GM19438 (cell line): ENCODE results near the gene SVIL.
"Not testable (repeated sequence)": the region's sequence is repeated elsewhere in the genome, so short reads cannot be mapped to it uniquely, and the experiment has no call there.

ENCODE experiments used
- ATAC-seq: cut with Tn5 transposase; IDR thresholded peaks from one replicate; pipeline ENCODE4 v1.9.1; 2021; ENCODE audit warnings: low read depth; ENCODE audit not compliant: unreplicated experiment

Gene SVIL

DNA sequence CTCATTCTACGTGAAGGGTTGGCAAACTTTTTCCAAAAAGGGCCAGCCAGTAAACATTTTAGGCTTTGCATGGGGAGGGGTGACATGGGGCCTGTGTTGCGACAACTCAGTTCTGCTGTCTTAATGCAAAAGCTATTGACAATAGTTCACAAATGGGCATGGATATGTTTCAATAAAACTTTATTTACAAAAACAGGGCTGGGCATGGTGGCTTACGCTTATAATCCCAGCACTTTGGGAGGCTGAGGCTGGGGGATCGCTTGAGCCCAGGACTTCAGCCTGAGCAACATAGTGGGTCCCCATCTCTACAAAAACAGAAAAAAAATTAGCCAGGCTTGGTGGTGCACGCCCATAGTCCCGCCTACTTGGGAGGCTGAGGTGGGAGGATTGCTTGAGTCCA is 141.1 kb downstream of the SVIL start:
- ATAC-seq, result no peak

DNA sequence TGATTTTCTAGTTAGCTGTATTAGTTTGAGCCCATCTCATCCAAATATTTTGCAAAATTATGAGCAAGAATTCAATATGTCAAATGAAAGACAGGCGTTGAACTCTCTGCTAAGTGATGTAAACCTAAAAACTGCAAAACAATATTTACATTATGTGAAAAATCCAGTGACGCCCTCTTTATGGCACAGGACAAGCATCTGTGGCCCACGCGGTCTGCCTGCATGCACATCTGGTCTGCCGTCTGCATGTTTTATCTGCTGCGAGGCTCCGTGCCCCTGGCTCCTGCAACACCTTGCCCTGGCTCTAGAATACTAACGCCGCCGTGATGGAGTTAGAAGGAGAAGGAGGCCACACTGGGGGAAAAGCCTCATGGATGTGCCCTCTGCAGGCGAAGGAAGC is 142.0 kb downstream of the SVIL start:
- ATAC-seq, result no peak

DNA sequence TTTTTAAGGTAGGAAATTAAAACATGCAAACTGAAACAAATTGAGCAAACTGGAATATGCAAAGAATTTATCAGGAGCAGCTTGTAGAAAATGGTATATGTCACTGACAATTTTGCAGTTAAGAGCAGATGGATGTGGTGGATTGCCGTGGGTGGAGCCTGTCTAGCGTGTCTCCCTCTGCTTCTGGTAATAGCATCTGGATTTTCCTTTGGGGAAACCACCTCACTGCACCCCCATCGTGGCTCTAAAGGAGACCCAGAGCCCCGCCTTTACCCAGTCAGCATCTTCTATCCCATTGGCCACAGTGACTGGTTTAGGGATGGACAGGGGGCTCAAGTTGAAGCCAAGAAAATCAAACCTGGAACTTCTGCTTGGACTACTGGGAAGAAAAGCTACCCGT is 142.9 kb downstream of the SVIL start:
- no peak for ATAC-seq

DNA sequence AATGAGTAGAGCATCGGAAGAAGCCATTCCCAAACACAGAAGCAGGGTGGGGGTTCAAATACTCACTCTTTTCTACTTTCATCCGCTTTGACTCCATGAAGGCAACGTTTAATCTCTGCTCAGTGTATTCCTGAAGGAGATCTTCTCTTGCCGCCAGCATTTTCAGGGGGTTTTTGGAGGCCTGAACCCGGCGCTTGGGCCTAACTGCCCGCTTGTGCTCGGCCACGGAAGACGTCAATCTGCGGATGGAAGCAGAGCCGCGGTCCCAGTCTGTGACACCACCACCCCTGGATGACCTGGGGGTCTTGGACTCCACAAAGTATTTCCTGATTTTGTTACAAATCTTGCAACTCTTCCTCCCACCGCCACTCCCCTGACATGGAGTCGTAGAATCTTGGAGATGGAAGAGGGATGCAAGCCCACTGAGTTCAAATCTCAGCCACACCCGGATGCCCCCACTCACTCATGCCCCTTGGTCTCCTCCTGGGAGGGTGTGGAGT is 143.9 kb downstream of the SVIL start:
- ATAC-seq, result not testable (repeated sequence)

DNA sequence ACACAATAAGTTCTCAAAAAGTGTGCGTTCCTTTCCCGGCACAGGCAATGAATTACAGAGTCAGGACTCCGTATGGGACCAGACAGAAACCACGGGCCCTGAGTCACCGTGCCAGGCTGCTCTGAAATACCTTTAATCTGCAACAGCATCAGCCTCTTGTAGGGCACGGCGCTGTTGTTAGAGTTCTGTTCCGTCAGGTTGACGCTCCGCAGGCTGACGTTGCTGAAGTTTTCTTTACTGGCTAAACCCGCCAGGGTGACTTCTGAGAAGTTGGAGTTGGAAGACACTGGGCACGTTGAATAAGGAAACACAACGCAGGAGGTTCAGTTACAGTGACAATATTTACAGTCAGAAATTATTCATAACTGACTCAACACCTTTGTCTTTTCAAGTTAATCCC is 146.3 kb downstream of the SVIL start:
- not testable (repeated sequence) for ATAC-seq

DNA sequence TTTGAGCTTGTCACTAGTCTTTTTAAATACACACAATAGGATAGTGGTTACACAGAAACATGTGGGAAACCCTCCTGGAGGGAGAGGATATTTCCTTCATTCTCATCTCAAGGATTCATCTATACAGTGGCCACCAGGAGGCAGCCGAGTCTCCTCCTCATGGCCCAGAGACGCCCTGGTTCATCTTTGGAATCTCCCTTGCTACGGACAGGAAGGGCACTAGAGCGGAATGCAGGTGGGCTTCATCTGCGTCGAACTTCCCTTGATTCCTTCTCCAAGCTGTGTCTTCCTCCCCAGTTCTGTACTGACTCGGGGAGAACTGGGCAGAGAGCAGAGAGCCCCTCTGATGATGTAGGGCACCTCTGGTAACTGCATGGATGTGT is 146.9 kb downstream of the SVIL start:
- not testable (repeated sequence) for ATAC-seq

DNA sequence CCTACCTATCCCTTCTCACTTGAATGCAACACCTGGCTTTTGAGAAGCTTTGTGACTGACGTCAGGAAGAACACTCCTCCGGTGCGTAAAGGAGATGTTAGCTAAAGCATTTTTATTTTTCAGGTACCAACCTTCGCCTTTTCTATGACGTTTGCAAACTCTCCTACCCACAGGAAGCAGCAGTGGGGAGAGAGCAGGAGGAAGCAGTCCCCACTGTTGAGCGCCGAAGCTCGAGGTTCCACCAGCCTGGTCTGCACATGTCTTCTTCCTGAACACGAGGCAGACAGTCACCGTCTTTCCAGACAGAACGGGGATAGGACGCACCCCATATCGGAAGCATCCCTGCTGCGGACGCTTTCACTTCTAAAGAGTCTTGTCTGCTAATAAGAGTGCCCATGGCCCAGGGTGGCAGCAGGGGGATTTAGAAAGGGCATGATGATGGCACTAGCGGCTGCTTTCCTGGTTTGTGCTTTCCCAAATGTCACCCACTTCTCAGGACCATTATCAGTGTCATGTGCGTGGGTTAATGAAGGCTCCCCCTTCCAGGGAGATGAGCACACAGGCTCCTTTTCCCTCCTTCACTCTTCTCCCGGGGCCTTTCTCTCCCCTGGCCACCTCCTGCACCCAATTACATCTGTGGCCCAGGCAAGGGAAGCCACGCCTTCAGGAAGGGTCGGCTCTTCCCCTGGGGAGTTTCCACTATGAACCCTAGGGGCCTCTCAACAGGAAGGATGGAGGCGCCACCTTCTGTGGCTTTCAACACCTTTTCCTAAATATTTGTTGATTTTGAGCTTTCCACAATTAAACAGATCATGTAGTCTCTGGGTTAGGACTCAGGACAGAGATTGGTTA is 147.5 kb downstream of the SVIL start:
- ATAC-seq, result not testable (repeated sequence)

DNA sequence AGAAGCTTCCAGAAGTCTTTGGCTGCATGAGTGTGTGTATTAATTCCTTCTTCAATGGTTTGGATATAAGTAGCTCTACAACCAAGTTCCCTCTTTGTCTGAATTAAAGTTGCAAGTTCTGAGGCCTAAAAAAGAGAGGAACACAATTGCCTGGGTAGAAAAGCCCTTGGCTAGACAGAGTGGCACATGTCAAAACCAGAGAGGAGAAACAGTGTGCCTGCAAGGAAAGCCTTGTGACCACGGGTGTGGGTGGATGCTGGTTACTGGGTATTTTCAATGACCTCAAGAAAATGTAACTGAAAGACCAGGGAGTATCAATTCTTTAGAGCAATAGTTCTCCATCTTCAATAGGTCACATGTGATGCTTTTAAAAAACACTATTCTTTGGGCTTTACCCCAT is 148.3 kb downstream of the SVIL start:
- ATAC-seq, result no peak

DNA sequence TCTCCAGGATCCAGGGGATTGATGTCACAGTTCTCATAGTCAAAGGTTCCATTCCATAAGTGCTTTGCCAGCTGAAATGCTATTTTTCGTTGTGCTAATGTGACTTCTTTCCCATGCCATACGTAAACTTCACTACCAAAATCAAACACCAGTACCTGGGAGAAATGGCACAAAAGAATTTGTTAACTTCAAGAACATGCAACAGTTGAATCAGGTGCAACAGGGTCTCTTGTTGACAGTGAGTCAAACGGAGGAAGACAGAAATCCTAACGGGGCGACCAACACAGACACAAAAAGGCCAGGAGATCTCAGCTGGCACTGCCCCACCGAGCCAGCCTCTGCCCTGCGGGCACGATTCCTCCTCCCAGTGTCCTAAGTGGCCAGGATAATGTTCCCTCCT is 150.1 kb downstream of the SVIL start:
- not testable (repeated sequence) for ATAC-seq

DNA sequence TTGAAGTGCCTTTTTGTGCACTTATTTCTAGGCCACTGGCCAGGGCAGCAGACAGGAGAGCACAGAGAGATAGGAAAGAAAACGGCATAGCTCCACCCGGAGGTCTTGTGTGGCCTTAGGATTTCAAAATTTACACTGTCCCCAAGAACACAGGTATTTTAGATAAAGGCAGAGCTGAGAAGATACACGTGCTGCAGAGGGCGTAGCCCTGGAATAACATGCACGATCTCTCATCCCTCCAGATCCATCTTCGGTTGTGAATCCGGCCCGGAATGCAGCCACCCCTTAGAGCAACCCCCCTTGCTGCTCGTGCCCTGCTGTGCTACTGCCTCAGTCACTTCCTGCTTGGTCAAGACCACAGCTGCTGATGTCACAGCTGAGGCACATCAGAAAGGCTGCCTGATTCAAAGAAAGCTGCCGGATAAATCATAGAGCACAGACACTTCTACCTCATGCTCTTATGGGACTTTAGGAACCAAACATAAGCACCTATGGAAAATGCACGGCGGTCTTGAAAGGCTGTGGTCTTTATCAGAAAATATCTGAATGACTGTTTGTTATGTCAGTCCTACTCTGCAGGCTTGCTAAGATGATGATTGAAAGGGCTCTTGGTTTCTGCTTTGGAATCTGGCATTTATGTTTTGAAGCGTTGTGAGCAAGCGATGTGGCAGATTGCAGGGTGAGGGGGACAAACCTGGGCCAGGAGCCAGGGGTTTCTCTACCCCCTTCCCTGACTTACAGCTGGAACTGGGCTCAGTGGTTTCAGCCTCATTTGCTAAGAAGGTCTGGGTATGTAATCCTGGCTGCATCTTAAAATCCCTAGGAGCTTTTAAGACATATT is 152.0 kb downstream of the SVIL start:
- no peak for ATAC-seq

DNA sequence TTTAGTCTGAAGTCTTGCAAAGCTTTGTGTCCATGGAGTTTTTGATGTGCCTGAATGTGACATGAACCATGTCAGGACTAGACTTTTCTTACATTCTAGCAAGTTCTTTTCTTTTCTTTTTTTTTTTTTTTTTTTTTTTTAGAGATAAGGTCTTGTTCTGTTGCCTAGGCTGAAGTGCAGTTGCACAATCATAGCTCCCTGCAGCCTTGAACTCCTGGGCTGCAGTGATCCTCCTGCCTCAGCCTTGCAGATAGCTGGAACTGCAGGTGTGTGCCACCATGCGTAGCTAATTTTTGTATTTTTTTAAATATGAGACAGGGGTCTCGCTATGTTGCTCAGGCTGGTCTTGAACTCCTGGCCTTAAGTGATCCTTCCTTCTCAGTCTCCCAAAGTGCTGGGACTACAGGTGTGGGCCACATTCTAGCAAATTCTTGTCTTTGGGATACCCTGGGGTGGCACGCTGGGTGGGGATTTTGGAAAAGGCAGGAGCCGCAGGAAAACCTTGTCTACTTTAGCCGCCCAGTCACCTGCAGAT is 152.8 kb downstream of the SVIL start:
- ATAC-seq, result no peak

DNA sequence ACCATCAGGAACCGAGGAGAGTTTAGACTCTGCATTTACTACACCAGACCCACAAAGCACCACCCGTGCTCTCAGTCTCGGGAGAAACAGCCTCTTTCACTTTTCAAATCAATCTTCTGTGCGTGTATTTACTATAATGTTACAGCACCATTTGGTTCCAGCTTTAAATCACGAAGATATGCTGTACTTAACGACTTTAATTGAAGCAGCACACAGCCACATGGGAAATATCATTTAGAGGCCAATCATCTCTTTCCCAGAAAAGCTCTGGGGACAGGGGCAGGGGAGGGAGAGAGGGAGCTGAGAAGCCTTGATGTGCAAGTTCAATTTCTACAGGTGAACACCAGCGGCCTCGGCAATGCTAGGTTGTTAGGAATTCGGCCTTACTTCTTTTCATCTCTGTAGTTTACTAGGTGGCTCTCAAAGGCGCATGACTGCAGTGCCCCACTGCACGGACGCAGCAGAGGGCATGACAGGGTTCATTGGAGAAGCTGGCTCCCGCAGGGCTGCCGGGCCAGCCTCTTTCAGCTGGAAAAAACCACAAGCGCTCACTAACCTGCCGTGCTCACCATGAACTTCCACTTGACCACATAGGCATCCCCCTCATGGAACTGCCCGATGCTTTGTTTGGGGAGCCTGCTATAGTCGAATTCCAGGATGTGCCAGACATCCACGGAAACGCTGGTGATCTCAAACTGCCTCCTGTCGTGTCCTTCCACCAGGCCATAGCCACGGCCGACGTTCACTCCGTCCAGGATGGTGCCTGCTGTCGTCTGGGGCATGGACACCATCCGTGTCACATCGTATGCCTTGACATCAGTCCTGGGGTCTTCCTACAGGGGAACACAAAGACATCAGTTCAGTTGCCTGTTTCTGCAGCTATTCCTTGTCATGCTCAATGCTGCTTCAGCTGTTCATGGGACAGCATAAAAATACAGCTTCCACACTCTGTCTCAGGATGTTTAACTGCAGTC is 154.5 kb downstream of the SVIL start:
- no peak for ATAC-seq

DNA sequence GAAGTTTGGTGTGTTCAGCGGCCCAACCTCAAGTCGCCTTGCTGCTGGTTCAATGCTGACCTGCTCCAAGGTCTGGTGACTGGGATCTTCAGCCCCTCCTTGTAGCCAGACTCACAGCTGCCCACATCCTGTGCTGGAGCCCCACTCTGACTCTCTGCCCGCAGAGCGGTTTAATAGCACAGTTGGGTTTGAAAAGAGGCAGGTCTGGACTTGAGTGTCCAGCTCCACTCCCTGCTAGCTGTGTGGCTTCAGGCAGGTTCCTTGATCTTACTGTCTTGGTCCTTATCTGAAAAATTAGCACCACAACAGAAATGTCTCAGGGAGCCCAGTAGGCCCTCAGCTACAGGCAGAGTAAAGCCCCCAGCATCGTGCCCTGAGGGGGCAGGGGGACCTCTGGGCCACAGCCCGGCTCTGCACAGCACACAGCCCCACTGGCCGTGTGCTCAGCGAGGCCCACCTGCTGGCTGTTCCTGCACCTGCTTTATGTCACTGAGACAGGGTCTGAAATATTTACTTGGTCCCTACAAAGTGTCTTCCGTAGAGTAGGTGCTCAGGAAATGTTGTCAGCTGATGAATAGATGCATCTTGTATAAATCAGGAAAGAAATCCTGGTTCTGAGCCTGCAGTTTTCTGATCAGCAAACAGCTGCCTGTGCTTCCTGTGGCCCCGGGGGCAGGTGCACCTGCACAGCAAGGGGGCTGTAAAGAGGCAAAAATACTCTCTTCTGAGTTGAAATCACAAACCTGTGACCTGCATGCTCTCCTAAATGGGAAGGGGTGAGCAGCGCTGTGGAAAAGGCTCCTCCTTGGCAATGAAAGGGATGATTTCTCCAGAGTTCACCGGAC is 155.5 kb downstream of the SVIL start:
- ATAC-seq, result no peak

DNA sequence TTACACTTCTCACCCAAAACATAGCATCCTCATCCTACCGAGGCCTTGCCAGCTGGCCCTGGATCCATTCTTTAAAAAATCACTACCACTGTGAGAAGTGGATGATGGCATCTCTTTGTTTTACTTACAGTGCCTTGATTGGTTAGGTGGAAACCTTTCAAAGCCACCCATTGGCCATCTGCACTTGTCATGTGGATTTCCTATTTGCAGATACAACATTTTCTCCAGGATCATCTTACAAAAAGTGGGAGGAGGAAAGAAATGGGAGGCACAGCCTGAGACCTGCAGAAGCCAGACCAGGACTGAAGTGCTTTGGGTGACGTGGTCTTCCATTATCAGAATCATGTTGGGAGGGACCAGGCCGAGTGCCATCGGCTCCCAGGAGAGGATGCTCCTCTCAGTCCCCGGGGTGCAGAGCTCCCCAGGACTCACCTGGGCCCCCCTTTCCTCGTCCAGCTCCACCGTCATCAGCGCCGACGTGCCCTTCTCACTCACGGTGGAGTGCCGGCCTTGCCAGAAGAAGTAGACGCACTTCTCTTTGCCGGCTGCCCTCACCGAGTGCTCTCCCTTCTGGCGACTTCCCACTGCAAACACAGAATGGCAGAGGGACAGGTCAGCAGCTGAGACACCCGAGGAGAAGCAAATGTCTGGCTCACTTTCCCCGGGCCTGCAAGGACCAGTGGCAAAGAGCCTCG is 161.2 kb downstream of the SVIL start:
- no peak for ATAC-seq

DNA sequence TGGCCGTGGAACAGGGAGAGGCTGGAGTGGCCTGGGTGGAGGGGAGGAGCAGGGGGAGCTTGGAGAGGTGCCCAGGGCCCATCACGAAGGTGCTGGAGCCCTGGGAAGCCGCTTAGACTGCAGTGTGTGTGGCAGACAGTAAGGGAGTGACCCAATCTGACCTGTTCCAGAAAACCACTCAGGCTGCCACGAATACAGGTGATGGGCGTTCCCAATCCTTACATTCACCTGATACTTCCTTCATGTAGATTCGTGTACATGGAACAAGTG is 161.7 kb downstream of the SVIL start:
- no peak for ATAC-seq

DNA sequence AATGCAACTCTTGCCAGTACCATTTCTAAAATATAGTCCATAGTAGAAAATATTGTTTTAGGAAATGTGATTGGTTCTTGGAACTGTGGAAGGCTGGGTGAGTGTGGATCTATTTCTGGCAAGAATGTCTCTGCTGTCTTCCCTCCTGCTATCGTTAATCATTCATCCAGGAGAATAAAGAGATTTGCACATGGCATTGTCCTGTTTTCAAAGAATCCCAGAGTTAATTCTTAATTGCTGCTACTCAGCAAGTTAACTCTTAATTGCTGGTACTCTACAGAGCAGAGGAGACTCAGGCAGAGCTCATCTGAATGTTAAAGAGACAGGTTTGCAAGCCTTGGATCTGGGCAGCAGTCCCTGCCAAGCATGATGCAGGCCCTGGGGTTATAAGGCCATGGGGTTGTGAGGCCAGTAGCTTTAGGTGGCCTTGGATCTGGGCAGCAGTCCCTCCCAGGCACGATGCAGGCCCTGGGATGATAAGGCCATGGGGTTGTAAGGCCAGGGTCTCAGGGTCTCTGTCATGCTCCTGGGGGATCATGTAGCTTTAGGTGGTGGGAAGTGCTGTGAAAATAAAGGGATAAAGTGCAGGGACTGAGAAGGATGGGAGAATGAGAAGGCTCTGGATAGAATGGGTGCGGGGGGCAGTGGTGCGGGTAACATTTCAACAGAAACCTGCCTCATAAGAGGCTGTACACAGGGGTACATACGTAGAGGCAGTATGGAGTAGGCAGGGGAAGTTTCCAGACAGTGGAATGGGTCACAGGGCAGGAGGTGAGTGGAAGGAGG is 162.3 kb downstream of the SVIL start:
- ATAC-seq, result no peak

DNA sequence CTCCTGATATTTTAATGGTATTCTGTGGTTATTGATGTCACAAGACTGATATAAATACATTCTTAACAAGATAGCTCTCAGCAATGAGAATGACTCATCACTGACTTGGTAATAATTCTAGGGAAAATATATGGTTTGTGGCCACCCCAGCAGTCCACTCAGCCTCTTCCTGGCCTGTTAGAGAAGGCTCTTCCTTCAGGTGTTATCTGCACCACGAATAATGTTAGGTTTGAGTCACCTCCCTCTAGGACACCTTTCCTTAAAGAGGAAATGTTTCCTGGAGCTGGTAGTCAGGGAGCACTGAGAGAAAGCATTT is 163.3 kb downstream of the SVIL start:
- ATAC-seq, result no peak

DNA sequence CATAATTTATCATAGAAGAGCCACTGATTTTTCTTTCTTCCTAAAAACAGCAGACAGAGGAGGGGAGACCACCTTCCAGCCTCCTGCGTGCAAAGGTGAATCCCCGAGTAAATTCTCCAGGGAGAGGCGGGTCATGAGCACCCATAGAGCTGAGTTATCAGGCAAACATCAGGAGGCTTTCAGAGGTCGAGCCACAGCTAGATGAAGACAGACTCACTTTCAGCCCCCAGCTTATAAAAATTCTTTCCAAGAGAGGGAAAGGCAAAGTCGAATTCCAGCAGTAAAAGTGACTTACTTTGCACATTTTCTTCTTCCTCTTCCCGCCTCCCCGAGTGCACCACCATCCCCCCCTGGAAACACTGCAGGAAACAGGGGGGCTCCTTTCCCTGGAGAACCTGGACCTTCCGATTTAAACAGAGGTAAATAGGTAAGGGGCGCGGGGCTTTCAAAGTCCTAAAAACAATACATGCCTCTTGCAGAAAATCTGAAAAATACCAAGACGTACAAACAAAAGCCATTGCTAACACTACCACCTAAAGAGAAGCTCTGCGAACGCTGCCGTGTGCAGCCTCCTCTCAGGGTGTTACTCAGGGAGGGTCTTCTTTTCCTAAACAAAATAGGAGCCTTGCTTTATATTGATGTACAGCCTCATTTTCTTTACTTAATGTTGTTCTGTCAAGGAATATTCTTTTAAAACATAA is 163.8 kb downstream of the SVIL start:
- no peak for ATAC-seq
